Panc1 (cell line): ENCODE results near the gene NR4A1. TPM values are rescaled to one million over a fixed set of nuclear protein-coding genes. Genes with fewer than 3 reads are reported as not detected.
A peak's percentile ranks its signal among the peaks of the same experiment; 100 is the strongest.

Experiments
- ATAC-seq: fragments of 200-7000 bp; cut with Tn5 transposase; 2 replicates; pipeline ENCODE4 v1.9.1; 2020; ENCODE audit warnings: mild to moderate bottlenecking, moderate library complexity
- Bru-seq: library from RNA; stranded (reverse); fragments of 400-500 nt; gene quantifications from one replicate; lab custom pipeline; 2021; lab: Mats Ljungman, UMichigan
- BruChase-seq, 2 experiments: library from RNA; stranded (reverse); fragments of 400-500 nt; gene quantifications; one replicate each; lab custom pipeline; 2021; lab: Mats Ljungman, UMichigan
- BruUV-seq: library from RNA; stranded (reverse); fragments of 400-500 nt; replicated peaks from 2 replicates; lab custom pipeline; 2021; lab: Mats Ljungman, UMichigan
- CTCF ChIA-PET: fragments of 300-600 bp; sonication (Branson Sonifier 250); formaldehyde crosslinking; loops from one replicate; lab custom pipeline; 2022; ENCODE audit warnings: antibody characterized with exemption; lab: Charles Lee
- POLR2A ChIA-PET: fragments of 300-600 bp; sonication (Branson Sonifier 250); formaldehyde crosslinking; loops from one replicate; lab custom pipeline; 2022; ENCODE audit warnings: antibody characterized with exemption; lab: Charles Lee
- DNase-seq: peaks from one replicate; pipeline ENCODE4 v3.0.0-alpha.2; 2010; ENCODE audit warnings: low read depth, low spot score
- H3K27ac ChIP-seq: 2 replicates; pipeline ENCODE4 v1.5.1; 2011; ENCODE audit warnings: mild to moderate bottlenecking, low read length, inconsistent platforms
- H3K27me3 ChIP-seq: fragments of 200-500 bp; sonication (Bioruptor generic); 2 replicates; pipeline ENCODE4 v1.6.0; 2014; ENCODE audit warnings: low read length, inconsistent platforms; ENCODE audit not compliant: control insufficient read depth, insufficient read depth
- H3K36me3 ChIP-seq: fragments of 200-500 bp; sonication (Bioruptor generic); 2 replicates; pipeline ENCODE4 v1.5.1; 2014; ENCODE audit warnings: inconsistent platforms, mild to moderate bottlenecking, low read length, moderate library complexity; ENCODE audit not compliant: control insufficient read depth, insufficient read depth
- H3K4me1 ChIP-seq: 2 replicates; pipeline ENCODE4 v1.5.1; 2011; ENCODE audit warnings: inconsistent platforms, mild to moderate bottlenecking, low read length, moderate library complexity; ENCODE audit not compliant: control insufficient read depth, insufficient read depth
- H3K4me3 ChIP-seq, 2 experiments: 2 replicates each; pipeline ENCODE4 v1.5.1; 2011 to 2012; ENCODE audit warnings: low read depth in 2 of 2, low read length in 2 of 2, mild to moderate bottlenecking in 2 of 2, inconsistent platforms in 1 of 2, moderate library complexity in 1 of 2
- H3K9me3 ChIP-seq: fragments of 200-500 bp; sonication (Bioruptor generic); 2 replicates; pipeline ENCODE4 v1.5.1; 2014; ENCODE audit warnings: low read depth, mild to moderate bottlenecking, inconsistent platforms, low read length, moderate library complexity; ENCODE audit not compliant: control insufficient read depth, insufficient read depth
- POLR2AphosphoS5 ChIP-seq: IDR thresholded peaks from 2 replicates; pipeline ENCODE4 v1.6.1; 2012; ENCODE audit warnings: mild to moderate bottlenecking, low read depth, low read length, moderate library complexity
- SIN3A ChIP-seq: IDR thresholded peaks from 2 replicates; pipeline ENCODE4 v1.6.1; 2012; ENCODE audit warnings: low read depth, mild to moderate bottlenecking, low read length, moderate library complexity, borderline replicate concordance; ENCODE audit not compliant: insufficient read depth
- TCF7L2 ChIP-seq: IDR thresholded peaks from 2 replicates; pipeline ENCODE4 v1.6.1; 2011; ENCODE audit warnings: mild to moderate bottlenecking, low read depth, low read length, inconsistent platforms
- in situ Hi-C: cut with HindIII; loops from 2 replicates; pipeline ENCODE4 v1.10.0; 2016; ENCODE audit warnings: low sequenced_read_pairs, low pct_unique_long_range_greater_than_20kb
- intact Hi-C: fragments of 100-400 bp; cut with micrococcal nuclease; formaldehyde crosslinking; loops from one replicate; pipeline ENCODE4 v1.10.0; 2022; ENCODE audit not compliant: unreplicated experiment
- long read RNA-seq: library from polyadenylated mRNA; unstranded; transcript quantifications from one replicate; pipeline ENCODE4 v2.0.0, GENCODE V29; 2021; ENCODE audit not compliant: unreplicated experiment
- polyA plus RNA-seq: library from polyadenylated mRNA; unstranded; fragments of >200 nt; gene quantifications from one replicate; pipeline ENCODE4 v1.2.1, GENCODE V29; 2012; ENCODE audit warnings: missing spikeins; ENCODE audit not compliant: insufficient read length
- total RNA-seq: library from RNA; stranded (reverse); gene quantifications from one replicate; pipeline ENCODE4 v1.2.1, GENCODE V29; 2021; ENCODE audit not compliant: unreplicated experiment
- TF ChIP-seq, protein P1 (sequence below), 2 experiments: IDR thresholded peaks; 2 replicates each; pipeline ENCODE4 v1.6.1; 2011 to 2012; ENCODE audit warnings: low read depth in 2 of 2, control low read depth in 1 of 2, low read length in 1 of 2, mild to moderate bottlenecking in 1 of 2, moderate library complexity in 1 of 2; ENCODE audit not compliant: insufficient read depth in 1 of 2
- TF ChIP-seq, protein P2 (sequence below): fragments of 450-650 bp; IDR thresholded peaks from 2 replicates; pipeline ENCODE4 v1.5.1; 2017; ENCODE audit warnings: mild to moderate bottlenecking

The NR4A1 gene
- 2.0 TPM for total RNA-seq
- polyA plus RNA-seq, result 5.5 TPM
- Bru-seq, nascent RNA, result percentile 38 among the genes with signal in this experiment
- percentile 32 among the genes with signal in this experiment for BruChase-seq, experiment 1, labeled RNA remaining after a 2-hour chase
- percentile 31 among the genes with signal in this experiment for BruChase-seq, experiment 2, labeled RNA remaining after a 6-hour chase
- long read RNA-seq, partial matches to known transcripts, result 3 of 7 reads
- long read RNA-seq, other reads (novel, unspliced or antisense), result 2 of 7 reads

- POLR2A ChIA-PET, result interaction anchor here (0.6 to 0.8 kb wide), 3 partner anchors 18 to 119 kb away, joined by 3 to 9 read pairs (median 3); no protein-coding TSS in a partner anchor
Observed at GRCh38 chr12:52050758-52051541, at the start of gene NR4A1. NR4A1 (plus strand) TSS chr12:52051442; CDS start chr12:52054329, 2,887 bp downstream.

DNA sequence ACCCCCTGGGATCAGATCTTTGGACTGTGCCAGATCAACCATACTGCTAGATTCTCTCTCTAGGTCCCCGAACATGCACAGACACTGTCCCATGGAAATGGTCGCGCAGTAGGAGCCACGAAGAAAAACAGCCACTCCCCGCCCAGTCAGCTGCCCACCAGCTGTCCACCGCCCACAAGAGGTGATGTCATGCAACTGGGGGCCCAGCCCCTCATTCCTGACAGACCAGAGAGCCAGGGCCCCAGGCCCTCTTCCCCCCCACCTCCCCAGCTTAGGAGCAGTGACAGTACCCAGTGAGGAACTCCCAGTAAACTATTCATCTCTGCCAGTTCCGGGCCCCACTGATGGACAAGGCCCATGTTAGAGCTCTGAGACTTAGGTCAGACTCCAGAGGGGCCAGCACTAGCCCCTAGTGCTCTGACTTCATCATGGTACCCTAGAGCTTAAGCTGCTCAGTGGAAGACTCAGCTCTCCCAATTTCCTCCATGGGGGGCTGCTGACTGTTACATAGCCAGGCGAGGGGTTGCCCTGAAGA is 48.2 kb upstream of the NR4A1 start:
- DNase-seq, result no peak
- Histone ChIP-seq H3K27me3 (peaks cover 4% of the 10 kb centered on the region; the same call in 1 of the 2 replicates), H3K4me1 (no peaks in the 10 kb centered on the region), H3K27ac (no peak overlapping the region), H3K36me3 (no peaks in the 10 kb centered on the region), H3K4me3 (no peak overlapping the region), H3K9me3 (no peaks in the 10 kb centered on the region)
- TF ChIP-seq POLR2AphosphoS5, result no peak
- TF ChIP-seq, protein P1, sequence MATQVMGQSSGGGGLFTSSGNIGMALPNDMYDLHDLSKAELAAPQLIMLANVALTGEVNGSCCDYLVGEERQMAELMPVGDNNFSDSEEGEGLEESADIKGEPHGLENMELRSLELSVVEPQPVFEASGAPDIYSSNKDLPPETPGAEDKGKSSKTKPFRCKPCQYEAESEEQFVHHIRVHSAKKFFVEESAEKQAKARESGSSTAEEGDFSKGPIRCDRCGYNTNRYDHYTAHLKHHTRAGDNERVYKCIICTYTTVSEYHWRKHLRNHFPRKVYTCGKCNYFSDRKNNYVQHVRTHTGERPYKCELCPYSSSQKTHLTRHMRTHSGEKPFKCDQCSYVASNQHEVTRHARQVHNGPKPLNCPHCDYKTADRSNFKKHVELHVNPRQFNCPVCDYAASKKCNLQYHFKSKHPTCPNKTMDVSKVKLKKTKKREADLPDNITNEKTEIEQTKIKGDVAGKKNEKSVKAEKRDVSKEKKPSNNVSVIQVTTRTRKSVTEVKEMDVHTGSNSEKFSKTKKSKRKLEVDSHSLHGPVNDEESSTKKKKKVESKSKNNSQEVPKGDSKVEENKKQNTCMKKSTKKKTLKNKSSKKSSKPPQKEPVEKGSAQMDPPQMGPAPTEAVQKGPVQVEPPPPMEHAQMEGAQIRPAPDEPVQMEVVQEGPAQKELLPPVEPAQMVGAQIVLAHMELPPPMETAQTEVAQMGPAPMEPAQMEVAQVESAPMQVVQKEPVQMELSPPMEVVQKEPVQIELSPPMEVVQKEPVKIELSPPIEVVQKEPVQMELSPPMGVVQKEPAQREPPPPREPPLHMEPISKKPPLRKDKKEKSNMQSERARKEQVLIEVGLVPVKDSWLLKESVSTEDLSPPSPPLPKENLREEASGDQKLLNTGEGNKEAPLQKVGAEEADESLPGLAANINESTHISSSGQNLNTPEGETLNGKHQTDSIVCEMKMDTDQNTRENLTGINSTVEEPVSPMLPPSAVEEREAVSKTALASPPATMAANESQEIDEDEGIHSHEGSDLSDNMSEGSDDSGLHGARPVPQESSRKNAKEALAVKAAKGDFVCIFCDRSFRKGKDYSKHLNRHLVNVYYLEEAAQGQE (IDR thresholded peaks at IDR 0.05; ENCODE audit: insufficient read depth in 1 of 2, low read depth in 2 of 2, low read length in 1 of 2), result no peak
- no peak for TF ChIP-seq SIN3A
- TF ChIP-seq, protein P2, sequence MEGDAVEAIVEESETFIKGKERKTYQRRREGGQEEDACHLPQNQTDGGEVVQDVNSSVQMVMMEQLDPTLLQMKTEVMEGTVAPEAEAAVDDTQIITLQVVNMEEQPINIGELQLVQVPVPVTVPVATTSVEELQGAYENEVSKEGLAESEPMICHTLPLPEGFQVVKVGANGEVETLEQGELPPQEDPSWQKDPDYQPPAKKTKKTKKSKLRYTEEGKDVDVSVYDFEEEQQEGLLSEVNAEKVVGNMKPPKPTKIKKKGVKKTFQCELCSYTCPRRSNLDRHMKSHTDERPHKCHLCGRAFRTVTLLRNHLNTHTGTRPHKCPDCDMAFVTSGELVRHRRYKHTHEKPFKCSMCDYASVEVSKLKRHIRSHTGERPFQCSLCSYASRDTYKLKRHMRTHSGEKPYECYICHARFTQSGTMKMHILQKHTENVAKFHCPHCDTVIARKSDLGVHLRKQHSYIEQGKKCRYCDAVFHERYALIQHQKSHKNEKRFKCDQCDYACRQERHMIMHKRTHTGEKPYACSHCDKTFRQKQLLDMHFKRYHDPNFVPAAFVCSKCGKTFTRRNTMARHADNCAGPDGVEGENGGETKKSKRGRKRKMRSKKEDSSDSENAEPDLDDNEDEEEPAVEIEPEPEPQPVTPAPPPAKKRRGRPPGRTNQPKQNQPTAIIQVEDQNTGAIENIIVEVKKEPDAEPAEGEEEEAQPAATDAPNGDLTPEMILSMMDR, result no peak
- no peak for TF ChIP-seq TCF7L2
- in situ Hi-C loops (no loop called here), intact Hi-C loops (no loop called here)
- ChIA-PET CTCF (interaction anchor here (0.7 to 3.3 kb wide), 5 partner anchors 10 to 29 kb away, joined by 3 to 62 read pairs (median 7); no protein-coding TSS in a partner anchor), POLR2A (interaction anchor here (0.7 kb wide), 1 partner anchor 80 kb away, joined by 23 read pairs; no protein-coding TSS in a partner anchor)
- ATAC-seq, result no peak
- no TSS peak for BruUV-seq

More at GRCh38 chr12:52050758-52051541, at the start of gene NR4A1:
- ATAC-seq, result peak; percentile 85
- no TSS peak for BruUV-seq
- Histone ChIP-seq H3K27me3 (no peaks in the 10 kb centered on the region), H3K9me3 (no peaks in the 10 kb centered on the region), H3K4me3 (peak within 1 kb of the TSS; percentile 56 to 69), H3K36me3 (no peaks in the 10 kb centered on the region), H3K27ac (0 out of 2 replicates have a peak within 1 kb of the TSS, but pooled peaks have one; percentile 39), H3K4me1 (peaks cover 4% of the 10 kb centered on the region)
- intact Hi-C loops (no loop called here), in situ Hi-C loops (no loop called here)
- no peak for DNase-seq
- CTCF ChIA-PET, result interaction anchor here (0.5 to 1.0 kb wide), 5 partner anchors 13 to 125 kb away, joined by 3 to 7 read pairs (median 3); no protein-coding TSS in a partner anchor
- TF ChIP-seq, protein P2, result no peak
- TF ChIP-seq TCF7L2 (peak; percentile 95), SIN3A (0 out of 2 replicates have a peak, but pooled peaks have one; percentile 23), POLR2AphosphoS5 (no peak)
- TF ChIP-seq, protein P1 (IDR thresholded peaks at IDR 0.05; ENCODE audit: insufficient read depth in 1 of 2, low read depth in 2 of 2, low read length in 1 of 2), result no peak
